GM18873 (cell line): ENCODE data around the gene MCF2L2.
"Not testable (repeated sequence)": the region's sequence is repeated elsewhere in the genome, so short reads cannot be mapped to it uniquely, and the experiment has no call there.

ENCODE experiments used
- ATAC-seq: cut with Tn5 transposase; IDR thresholded peaks from one replicate; pipeline ENCODE4 v1.9.1; 2021; ENCODE audit warnings: mild to moderate bottlenecking, moderate library complexity, moderate number of reproducible peaks; ENCODE audit not compliant: unreplicated experiment, low FRiP score

The MCF2L2 gene

GRCh38 chr3:183447206-183448001, 19.0 kb upstream of the MCF2L2 start:
- ATAC-seq, result peak; percentile 77

GRCh38 chr3:183446838-183447205, 18.4 kb upstream of the MCF2L2 start:
- no peak for ATAC-seq

- ATAC-seq, result no peak
Measured at GRCh38 chr3:183444748-183445147, 16.3 kb upstream of the MCF2L2 start.

- ATAC-seq, result no peak
Measured at GRCh38 chr3:183443395-183444385, 15.3 kb upstream of the MCF2L2 start.

GRCh38 chr3:183442994-183443393, 14.6 kb upstream of the MCF2L2 start:
- ATAC-seq, result no peak

- not testable (repeated sequence) for ATAC-seq
Measured at GRCh38 chr3:183440521-183440920, 12.1 kb upstream of the MCF2L2 start.

GRCh38 chr3:183439515-183439914, 11.1 kb upstream of the MCF2L2 start:
- no peak for ATAC-seq

- ATAC-seq, result no peak
Measured at GRCh38 chr3:183438735-183439134, 10.3 kb upstream of the MCF2L2 start.

GRCh38 chr3:183437666-183438564, 9.5 kb upstream of the MCF2L2 start:
- no peak for ATAC-seq

GRCh38 chr3:183437061-183437460, 8.6 kb upstream of the MCF2L2 start:
- no peak for ATAC-seq

GRCh38 chr3:183435661-183436060, 7.2 kb upstream of the MCF2L2 start:
- ATAC-seq, result peak; percentile 63

- ATAC-seq, result no peak
Measured at GRCh38 chr3:183434992-183435391, 6.6 kb upstream of the MCF2L2 start.

GRCh38 chr3:183434503-183434902, 6.1 kb upstream of the MCF2L2 start:
- no peak for ATAC-seq

- no peak for ATAC-seq
Measured at GRCh38 chr3:183430325-183430957, 2.0 kb upstream of the MCF2L2 start.

- peak; percentile 21 for ATAC-seq
Measured at GRCh38 chr3:183427876-183428446, 458 bp downstream of the MCF2L2 start.

GRCh38 chr3:183427196-183427875, 1.1 kb downstream of the MCF2L2 start:
- no peak for ATAC-seq

- ATAC-seq, result not testable (repeated sequence)
Measured at GRCh38 chr3:183418807-183419206, 9.6 kb downstream of the MCF2L2 start.

GRCh38 chr3:183411216-183411922, 17.1 kb downstream of the MCF2L2 start:
- ATAC-seq, result no peak
